IMR-90 (cell line): ENCODE data around the gene UBL4A.

Source experiments
- BHLHE40 ChIP-seq: fragments of 150-350 bp; IDR thresholded peaks from 2 replicates; pipeline ENCODE4 v1.6.1; 2016; ENCODE audit warnings: mild to moderate bottlenecking, low read depth, low read length
- MXI1 ChIP-seq: IDR thresholded peaks from 2 replicates; pipeline ENCODE4 v1.6.1; 2012; ENCODE audit warnings: low read depth, mild to moderate bottlenecking, low read length, moderate library complexity, borderline replicate concordance
- TF ChIP-seq, protein P1 (sequence below): conservative IDR thresholded peaks from 2 replicates; pipeline ENCODE4 v1.5.1; 2012; ENCODE audit warnings: mild to moderate bottlenecking, low read depth, low read length, improper control_type of control experiment
- TF ChIP-seq, protein P2 (sequence below): fragments of 150-350 bp; IDR thresholded peaks from 2 replicates; pipeline ENCODE4 v1.6.1; 2017; ENCODE audit warnings: mild to moderate bottlenecking, antibody characterized with exemption, low read length, low read depth

DNA sequence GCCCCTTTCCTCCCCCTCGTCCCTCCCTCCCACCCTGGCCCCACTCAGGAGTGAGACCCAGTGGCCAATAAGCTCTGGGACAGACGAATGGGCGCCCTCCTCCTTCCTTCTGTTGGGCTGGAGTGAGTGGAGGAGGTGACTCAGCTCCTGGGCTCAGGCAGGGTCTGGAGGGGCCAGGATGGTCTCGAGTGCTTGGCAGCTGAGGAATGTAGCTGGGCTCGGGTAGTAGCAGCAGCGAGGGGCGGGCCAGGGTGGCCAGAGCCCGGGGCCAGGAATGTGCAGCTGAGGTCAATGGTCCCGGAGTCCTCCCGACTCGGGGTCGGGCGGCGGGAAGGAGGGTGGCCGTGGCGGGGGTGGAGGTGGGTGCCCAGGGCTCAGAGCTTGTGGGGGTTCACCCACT lies 45.2 kb upstream of the UBL4A start:
- TF ChIP-seq, protein P1, sequence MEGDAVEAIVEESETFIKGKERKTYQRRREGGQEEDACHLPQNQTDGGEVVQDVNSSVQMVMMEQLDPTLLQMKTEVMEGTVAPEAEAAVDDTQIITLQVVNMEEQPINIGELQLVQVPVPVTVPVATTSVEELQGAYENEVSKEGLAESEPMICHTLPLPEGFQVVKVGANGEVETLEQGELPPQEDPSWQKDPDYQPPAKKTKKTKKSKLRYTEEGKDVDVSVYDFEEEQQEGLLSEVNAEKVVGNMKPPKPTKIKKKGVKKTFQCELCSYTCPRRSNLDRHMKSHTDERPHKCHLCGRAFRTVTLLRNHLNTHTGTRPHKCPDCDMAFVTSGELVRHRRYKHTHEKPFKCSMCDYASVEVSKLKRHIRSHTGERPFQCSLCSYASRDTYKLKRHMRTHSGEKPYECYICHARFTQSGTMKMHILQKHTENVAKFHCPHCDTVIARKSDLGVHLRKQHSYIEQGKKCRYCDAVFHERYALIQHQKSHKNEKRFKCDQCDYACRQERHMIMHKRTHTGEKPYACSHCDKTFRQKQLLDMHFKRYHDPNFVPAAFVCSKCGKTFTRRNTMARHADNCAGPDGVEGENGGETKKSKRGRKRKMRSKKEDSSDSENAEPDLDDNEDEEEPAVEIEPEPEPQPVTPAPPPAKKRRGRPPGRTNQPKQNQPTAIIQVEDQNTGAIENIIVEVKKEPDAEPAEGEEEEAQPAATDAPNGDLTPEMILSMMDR = no peak
- TF ChIP-seq, protein P2, sequence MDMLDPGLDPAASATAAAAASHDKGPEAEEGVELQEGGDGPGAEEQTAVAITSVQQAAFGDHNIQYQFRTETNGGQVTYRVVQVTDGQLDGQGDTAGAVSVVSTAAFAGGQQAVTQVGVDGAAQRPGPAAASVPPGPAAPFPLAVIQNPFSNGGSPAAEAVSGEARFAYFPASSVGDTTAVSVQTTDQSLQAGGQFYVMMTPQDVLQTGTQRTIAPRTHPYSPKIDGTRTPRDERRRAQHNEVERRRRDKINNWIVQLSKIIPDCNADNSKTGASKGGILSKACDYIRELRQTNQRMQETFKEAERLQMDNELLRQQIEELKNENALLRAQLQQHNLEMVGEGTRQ = no peak
- TF ChIP-seq MXI1 (no peak), BHLHE40 (no peak)
